GM12874 (cell line): Measurements from ENCODE around the gene C11orf98.

ENCODE experiments used
- TF ChIP-seq, protein P1 (sequence below): IDR thresholded peaks from 2 replicates; pipeline ENCODE4 v1.5.1; 2011; ENCODE audit warnings: low read depth, mild to moderate bottlenecking, control low read depth, low read length, moderate library complexity; ENCODE audit not compliant: insufficient read depth

The C11orf98 gene

DNA sequence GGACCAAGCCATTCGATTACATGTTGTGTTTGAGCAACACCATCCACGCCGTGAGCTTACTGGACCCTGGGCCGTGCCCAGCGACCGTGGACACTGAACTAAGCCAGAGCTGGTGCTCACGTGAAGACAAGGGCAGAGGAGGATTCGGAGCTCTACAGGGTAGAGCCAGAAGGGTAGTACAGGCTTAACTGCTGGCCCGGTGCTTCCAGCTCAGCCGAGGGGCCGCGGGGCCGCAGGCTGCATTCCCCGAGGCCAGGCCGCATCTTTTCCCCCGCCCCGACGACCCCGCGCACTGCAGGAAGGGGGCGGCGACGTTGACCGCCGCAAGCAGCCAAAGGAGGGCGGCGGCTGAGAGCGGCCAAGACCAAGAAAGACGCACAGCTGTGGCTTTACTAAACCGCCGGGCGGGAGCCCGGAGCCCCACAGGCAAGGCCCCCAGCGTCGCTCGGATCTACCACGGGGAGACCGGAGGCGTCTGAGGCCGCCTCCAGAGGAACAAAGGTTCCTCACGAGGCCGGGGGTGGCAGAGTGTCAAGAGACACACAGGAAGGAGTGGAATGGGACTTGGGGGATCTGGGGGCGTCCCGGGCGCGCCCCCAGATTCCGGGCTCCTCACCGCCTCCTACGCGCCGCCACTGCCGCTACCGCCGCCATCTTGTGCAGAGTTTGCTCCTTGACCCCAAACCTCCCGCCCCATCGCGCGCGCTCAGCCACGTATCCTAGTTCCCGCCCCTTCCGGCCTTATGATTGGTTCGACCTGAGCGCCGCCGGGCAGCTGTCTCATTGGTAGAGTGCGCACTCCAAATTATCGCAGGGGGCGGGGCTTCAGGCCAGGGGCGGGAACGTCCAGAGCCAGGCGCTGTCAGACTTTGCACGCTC lies 18.8 kb downstream of the C11orf98 start, which contains the start of gene GANAB:
TSS of gene GANAB (minus strand) at position 668 of the 879 bp plus-strand sequence. CDS start at position 654, 14 bp downstream.
- TF ChIP-seq, protein P1, sequence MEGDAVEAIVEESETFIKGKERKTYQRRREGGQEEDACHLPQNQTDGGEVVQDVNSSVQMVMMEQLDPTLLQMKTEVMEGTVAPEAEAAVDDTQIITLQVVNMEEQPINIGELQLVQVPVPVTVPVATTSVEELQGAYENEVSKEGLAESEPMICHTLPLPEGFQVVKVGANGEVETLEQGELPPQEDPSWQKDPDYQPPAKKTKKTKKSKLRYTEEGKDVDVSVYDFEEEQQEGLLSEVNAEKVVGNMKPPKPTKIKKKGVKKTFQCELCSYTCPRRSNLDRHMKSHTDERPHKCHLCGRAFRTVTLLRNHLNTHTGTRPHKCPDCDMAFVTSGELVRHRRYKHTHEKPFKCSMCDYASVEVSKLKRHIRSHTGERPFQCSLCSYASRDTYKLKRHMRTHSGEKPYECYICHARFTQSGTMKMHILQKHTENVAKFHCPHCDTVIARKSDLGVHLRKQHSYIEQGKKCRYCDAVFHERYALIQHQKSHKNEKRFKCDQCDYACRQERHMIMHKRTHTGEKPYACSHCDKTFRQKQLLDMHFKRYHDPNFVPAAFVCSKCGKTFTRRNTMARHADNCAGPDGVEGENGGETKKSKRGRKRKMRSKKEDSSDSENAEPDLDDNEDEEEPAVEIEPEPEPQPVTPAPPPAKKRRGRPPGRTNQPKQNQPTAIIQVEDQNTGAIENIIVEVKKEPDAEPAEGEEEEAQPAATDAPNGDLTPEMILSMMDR, result no peak

DNA sequence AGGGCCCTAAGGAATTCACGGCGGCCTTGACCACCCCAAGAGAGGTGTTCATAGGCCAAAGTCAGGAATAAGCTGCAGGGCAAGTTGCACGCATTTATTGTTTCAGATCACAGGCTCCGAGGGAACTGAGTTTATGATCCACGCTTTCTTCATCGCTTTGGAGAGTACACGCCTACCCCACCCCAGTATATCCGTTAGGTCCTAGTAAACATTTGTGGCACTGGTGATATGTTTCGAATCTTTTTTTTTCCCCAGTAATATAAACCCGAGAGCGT lies 19.4 kb downstream of the C11orf98 start:
- TF ChIP-seq, protein P1, result no peak

DNA sequence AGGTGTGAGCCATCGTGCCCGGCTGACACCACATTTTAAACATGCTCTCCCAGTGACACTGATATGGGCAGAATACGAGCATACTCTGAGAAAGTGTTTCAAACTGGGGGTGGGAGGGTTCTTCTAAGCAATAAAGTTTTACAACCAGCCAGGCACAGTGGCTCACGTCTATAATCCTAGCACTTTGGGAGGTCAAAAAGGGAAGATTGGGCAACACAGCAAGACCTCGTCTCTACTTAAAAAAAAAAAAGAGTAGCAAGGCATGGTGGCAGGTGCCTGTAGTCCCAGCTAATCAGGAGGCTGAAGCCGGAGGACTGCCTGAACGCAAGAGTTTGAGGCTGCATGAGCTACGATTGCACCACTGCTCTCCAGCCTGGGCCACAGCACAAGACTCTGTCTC lies 20.8 kb downstream of the C11orf98 start:
- TF ChIP-seq, protein P1, result no peak

DNA sequence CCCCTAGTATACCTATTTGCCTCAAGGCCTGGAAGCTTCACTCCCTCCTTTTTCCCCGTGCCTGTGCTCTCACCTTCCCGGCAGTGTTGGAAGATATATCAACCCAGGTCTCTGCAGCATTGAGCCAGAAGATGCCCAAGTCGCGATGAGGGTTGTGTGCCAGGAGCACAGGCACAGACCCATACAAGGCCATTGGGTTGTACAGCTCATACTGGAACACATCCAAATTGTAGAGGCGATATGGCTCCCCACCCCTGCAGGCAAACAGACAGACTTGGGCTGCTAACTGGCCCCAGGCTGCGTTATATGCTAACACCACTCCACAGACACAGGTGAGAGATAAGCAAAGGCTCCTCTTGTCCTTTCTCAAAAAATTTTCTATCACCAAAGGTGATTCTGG lies 32.5 kb downstream of the C11orf98 start:
- TF ChIP-seq, protein P1, result no peak

DNA sequence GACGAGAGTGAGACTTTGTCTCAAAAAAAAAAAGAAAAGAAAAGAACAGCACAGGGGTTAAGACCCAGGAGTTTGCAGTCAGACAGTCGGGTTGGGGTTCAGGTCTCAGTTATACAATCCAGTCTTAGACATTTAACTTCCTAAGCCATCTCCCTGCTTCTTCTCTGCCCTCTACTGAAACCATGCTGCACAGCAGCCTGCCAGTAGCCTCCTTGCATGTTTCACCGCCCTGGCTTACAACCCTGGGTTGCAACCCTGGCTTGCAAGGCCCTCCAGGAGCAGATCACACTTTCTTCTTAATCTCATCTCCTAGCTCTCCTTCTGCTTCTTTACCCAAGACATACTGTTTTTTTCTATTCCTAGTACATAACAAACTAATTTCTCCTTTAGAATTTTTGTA lies 37.3 kb downstream of the C11orf98 start:
- TF ChIP-seq, protein P1, result 0 out of 2 replicates have a peak, but pooled peaks have one; percentile 4

DNA sequence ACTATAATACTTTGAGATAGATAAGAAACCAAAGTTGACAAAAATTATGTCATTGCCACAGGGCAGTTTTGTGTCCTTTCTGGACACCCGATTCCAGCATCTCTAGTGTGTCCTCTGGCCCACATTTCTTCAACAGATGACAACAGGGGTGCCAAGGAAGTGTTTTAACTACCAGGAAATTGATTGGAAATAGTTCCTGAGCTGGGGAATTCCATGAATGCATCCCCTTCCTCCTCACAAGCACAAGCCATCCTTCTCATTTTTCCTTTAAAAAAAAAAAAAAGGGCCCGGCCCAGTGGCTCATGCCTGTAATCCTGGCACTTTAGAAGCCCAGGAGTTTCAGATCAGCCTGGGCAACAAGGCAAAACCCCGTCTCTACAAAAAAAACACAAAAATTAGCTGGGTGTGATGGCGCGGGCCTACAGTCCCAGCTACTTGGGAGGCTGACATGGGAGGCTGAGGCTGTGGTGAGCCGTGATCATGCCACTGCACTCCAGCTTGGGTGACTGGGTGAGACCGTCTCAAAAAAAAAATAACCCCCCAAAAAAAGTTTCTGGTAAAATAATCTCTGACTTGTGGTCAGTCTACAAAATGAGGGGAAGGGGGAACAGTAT lies 42.4 kb downstream of the C11orf98 start:
- TF ChIP-seq, protein P1, result no peak

DNA sequence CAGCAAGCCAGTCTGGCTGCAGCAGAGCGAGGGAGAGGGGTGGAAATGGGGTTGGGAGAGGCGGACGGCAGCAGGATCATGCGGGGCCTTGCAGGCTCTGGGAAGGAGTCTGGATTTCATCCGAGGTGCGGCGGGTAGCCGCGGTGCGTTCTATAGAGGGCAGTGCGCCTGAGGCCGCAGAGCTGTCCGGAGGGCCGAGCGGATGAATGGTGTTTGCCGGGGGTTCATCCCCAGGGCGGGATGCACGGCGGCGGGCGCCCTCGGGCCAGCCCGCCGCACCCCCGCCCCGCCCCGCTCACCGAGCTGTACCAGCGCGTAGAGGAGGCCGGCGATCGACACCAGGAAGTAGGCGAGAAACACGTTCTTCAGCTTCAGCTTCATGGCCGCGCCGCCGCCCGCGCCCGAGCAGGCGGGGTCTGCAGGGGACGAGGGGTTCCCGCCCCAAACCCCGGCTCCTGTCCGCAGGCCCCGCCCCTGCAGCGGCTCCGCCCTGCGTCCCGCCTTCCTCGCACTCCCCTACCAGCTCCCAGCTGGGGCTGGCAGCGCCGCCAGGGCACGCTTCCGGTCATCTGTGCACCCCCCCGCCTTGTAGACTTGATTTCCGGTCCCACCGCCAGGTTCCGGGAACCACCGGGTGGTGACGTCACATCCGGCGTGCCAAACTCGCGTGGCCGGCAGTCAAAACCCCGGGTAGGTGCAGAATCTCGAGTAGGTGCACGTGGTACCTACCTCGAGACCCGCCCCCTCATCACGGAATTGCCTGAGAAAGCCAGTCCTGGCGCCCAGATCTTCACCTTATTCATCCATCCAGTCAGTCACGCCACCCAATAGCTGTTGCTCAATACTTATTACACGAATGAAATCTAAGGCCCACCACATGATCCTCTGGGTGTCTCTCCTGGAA lies 43.2 kb downstream of the C11orf98 start, which contains the start of gene B3GAT3:
TSS of gene B3GAT3 (minus strand) at position 420 of the 904 bp plus-strand sequence. CDS start at position 381, 39 bp downstream.
- TF ChIP-seq, protein P1, result no peak
